GM18508 (cell line): ENCODE measurements around the gene RGL2.
A peak's percentile ranks its signal among the peaks of the same experiment; 100 is the strongest.

Experiments
- ATAC-seq: cut with Tn5 transposase; IDR thresholded peaks from one replicate; pipeline ENCODE4 v1.9.1; 2021; ENCODE audit warnings: moderate number of reproducible peaks; ENCODE audit not compliant: insufficient read depth, unreplicated experiment

RGL2 gene

GRCh38 chr6:33248932-33249731 lies 49.6 kb downstream of the RGL2 start:
- peak; percentile 71 for ATAC-seq

GRCh38 chr6:33248643-33248931 lies 50.2 kb downstream of the RGL2 start:
- no peak for ATAC-seq

GRCh38 chr6:33247977-33248642 lies 50.6 kb downstream of the RGL2 start:
- ATAC-seq, result no peak

- ATAC-seq, result no peak
Observed at GRCh38 chr6:33243476-33243875, 55.3 kb downstream of the RGL2 start.

- ATAC-seq, result no peak
Observed at GRCh38 chr6:33241968-33242367, 56.8 kb downstream of the RGL2 start.
